Lung (tissue), 12 donors: ENCODE data around the gene RANBP1. TPM values are rescaled to one million over a fixed set of nuclear protein-coding genes. Genes with fewer than 3 reads are reported as not detected.

ENCODE experiments used
- ATAC-seq: fragments of 200-7000 bp; cut with Tn5 transposase; one replicate; pipeline ENCODE4 v1.9.1; 2020; ENCODE audit warnings: moderate number of reproducible peaks; ENCODE audit not compliant: insufficient read depth, low FRiP score
- DNase-seq, 3 donors: peaks; one replicate each; pipeline ENCODE4 v3.0.0-alpha.2; 2013 to 2017
- H3K27ac ChIP-seq, 2 donors: one replicate each; pipeline ENCODE4 v1.5.1; 2013; ENCODE audit warnings: mild to moderate bottlenecking in 2 of 2, moderate library complexity in 2 of 2, control low read depth in 1 of 2, inconsistent platforms in 1 of 2, low read depth in 1 of 2, low read length in 1 of 2
- H3K27me3 ChIP-seq, 3 donors: one replicate each; pipeline ENCODE4 v1.5.1; 2013; ENCODE audit warnings: low read length in 2 of 3; ENCODE audit not compliant: control insufficient read depth in 3 of 3, insufficient read depth in 3 of 3
- H3K36me3 ChIP-seq, 4 donors: one replicate each; pipeline ENCODE4 v1.5.1; 2013; ENCODE audit warnings: low read length in 4 of 4, mild to moderate bottlenecking in 1 of 4, moderate library complexity in 1 of 4; ENCODE audit not compliant: control insufficient read depth in 4 of 4, insufficient read depth in 4 of 4
- H3K4me1 ChIP-seq, 5 donors: one replicate each; pipeline ENCODE4 v1.5.1; 2013; ENCODE audit warnings: low read length in 5 of 5, mild to moderate bottlenecking in 2 of 5, moderate library complexity in 1 of 5; ENCODE audit not compliant: control insufficient read depth in 5 of 5, insufficient read depth in 5 of 5
- H3K4me3 ChIP-seq: one replicate; pipeline ENCODE4 v1.5.1; 2013; ENCODE audit warnings: mild to moderate bottlenecking, control low read depth, moderate library complexity
- H3K9ac ChIP-seq, 2 donors: one replicate each; pipeline ENCODE4 v1.5.1; 2013; ENCODE audit warnings: low read length in 2 of 2, control low read depth in 1 of 2; ENCODE audit not compliant: insufficient read depth in 1 of 2
- H3K9me3 ChIP-seq, 4 donors: one replicate each; pipeline ENCODE4 v1.5.1; 2013; ENCODE audit warnings: low read length in 3 of 4, mild to moderate bottlenecking in 1 of 4, moderate library complexity in 1 of 4; ENCODE audit not compliant: control insufficient read depth in 4 of 4, insufficient read depth in 3 of 4
- WGBS, 2 donors: extraction: QIAGEN DNeasy Blood & Tissue Kit; methylation state at CpG; one replicate each; pipeline ENCODE4 v1.1.7; 2013; 5-methylcytosine and 5-hydroxymethylcytosine counted together
- polyA plus RNA-seq, 2 donors: library from polyadenylated mRNA; stranded (reverse); fragments of 200-250 nt; gene quantifications; one replicate each; pipeline ENCODE4 v1.2.1, GENCODE V29; 2013
- total RNA-seq, 2 donors: library from RNA; depleted of rRNA in 1 of 2; stranded (reverse); fragments of >200 nt in 1 of 2; gene quantifications; one replicate each; pipeline ENCODE4 v1.2.1, GENCODE V29; 2014 to 2021
- TF ChIP-seq, protein P1 (sequence below): IDR thresholded peaks from 2 replicates; pipeline ENCODE4 v1.5.1; 2012; ENCODE audit warnings: mild to moderate bottlenecking; ENCODE audit errors: control extremely low read depth, extremely low read depth
- donor health status: control.
- donor health status: control.
- donor health status: Bipolar disorder and iron deficiency.
- donor health status: healthy.
- donor health status: DM: yes; HTN: yes; CAD: no.

The RANBP1 gene
- total and polyA plus RNA-seq, 4 donors = 72.9 to 119 (median 83.2) TPM

- Histone ChIP-seq H3K27ac (no peak overlapping the region), H3K27me3 (no peaks in the 10 kb centered on the region), H3K36me3 (no peaks in the 10 kb centered on the region), H3K4me1 (no peaks in the 10 kb centered on the region), H3K9me3 (peaks cover 0 to 2% (median 0%) of the 10 kb centered on the region in 4 donors), H3K9ac (no peak overlapping the region), H3K4me3 (no peak overlapping the region)
- no peak for ATAC-seq
- WGBS, 2 donors = 72 to 79% methylated on average over 11 of the region's 11 CpGs
- TF ChIP-seq, protein P1, sequence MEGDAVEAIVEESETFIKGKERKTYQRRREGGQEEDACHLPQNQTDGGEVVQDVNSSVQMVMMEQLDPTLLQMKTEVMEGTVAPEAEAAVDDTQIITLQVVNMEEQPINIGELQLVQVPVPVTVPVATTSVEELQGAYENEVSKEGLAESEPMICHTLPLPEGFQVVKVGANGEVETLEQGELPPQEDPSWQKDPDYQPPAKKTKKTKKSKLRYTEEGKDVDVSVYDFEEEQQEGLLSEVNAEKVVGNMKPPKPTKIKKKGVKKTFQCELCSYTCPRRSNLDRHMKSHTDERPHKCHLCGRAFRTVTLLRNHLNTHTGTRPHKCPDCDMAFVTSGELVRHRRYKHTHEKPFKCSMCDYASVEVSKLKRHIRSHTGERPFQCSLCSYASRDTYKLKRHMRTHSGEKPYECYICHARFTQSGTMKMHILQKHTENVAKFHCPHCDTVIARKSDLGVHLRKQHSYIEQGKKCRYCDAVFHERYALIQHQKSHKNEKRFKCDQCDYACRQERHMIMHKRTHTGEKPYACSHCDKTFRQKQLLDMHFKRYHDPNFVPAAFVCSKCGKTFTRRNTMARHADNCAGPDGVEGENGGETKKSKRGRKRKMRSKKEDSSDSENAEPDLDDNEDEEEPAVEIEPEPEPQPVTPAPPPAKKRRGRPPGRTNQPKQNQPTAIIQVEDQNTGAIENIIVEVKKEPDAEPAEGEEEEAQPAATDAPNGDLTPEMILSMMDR = no peak
- peak in 1 of 3 donors; percentile 28 for DNase-seq
Measured at GRCh38 chr22:20164863-20165262, 49.0 kb downstream of the RANBP1 start.

DNA sequence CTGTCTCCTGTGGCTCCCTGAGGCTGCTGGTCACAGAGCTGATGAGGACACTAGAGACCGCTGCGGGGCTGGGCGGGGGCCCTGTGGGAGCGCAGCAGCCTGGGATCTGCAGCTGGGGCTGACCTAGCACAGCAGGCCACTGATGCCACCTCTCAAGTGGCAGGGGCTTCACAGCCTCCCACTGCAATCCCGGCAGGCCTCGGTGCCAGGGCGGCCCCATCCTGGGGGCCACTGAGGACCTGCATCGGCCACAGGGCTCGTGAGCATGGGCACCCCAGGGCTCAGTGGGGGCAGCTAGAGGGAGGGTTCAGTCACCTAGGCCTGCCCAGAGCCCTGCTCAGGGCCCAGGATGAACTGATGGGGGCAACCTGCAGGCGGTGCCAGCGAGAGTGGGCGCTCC lies 49.5 kb downstream of the RANBP1 start:
- H3K27me3 ChIP-seq = no peaks in the 10 kb centered on the region
- DNase-seq = no peak
- WGBS, 2 donors = 92% methylated on average over 12 of the region's 12 CpGs

GRCh38 chr22:20165913-20166312 lies 50.0 kb downstream of the RANBP1 start:
- Histone ChIP-seq H3K9me3 (peaks cover 0 to 2% (median 0%) of the 10 kb centered on the region in 4 donors), H3K27me3 (no peaks in the 10 kb centered on the region), H3K4me3 (no peak overlapping the region), H3K27ac (no peak overlapping the region), H3K36me3 (no peaks in the 10 kb centered on the region), H3K4me1 (no peaks in the 10 kb centered on the region), H3K9ac (no peak overlapping the region)
- DNase-seq (no peak), ATAC-seq (no peak)
- TF ChIP-seq, protein P1 = no peak
- 86 to 88% methylated on average over 7 of the region's 7 CpGs for WGBS, 2 donors

More for the DNA sequence above, 49.5 kb downstream of the RANBP1 start:
- peaks cover 0 to 2% (median 0%) of the 10 kb centered on the region in 4 donors for H3K9me3 ChIP-seq
- no peaks in the 10 kb centered on the region for H3K36me3 ChIP-seq
- H3K4me3 ChIP-seq = no peak overlapping the region
- ATAC-seq = no peak
- no peak overlapping the region for H3K27ac ChIP-seq
- no peak overlapping the region for H3K9ac ChIP-seq
- TF ChIP-seq, protein P1 = no peak
- H3K4me1 ChIP-seq = no peaks in the 10 kb centered on the region

- DNase-seq = no peak
- ATAC-seq = no peak
- Histone ChIP-seq H3K4me3 (no peak overlapping the region), H3K27me3 (no peaks in the 10 kb centered on the region), H3K27ac (no peak overlapping the region), H3K9ac (no peak overlapping the region), H3K4me1 (no peaks in the 10 kb centered on the region), H3K36me3 (no peaks in the 10 kb centered on the region), H3K9me3 (peaks cover 0 to 2% (median 0%) of the 10 kb centered on the region in 4 donors)
- 89 to 96% methylated on average over 9 of the region's 9 CpGs for WGBS, 2 donors
- TF ChIP-seq, protein P1 = no peak
Measured at GRCh38 chr22:20166703-20167102, 50.8 kb downstream of the RANBP1 start.
